ENCODE data around the gene TAS1R3.

- TF ChIP-seq EZH2 (IDR thresholded peaks at IDR 0.05; ENCODE audit: borderline replicate concordance, low read length) = no peak
- TF ChIP-seq, protein P1, sequence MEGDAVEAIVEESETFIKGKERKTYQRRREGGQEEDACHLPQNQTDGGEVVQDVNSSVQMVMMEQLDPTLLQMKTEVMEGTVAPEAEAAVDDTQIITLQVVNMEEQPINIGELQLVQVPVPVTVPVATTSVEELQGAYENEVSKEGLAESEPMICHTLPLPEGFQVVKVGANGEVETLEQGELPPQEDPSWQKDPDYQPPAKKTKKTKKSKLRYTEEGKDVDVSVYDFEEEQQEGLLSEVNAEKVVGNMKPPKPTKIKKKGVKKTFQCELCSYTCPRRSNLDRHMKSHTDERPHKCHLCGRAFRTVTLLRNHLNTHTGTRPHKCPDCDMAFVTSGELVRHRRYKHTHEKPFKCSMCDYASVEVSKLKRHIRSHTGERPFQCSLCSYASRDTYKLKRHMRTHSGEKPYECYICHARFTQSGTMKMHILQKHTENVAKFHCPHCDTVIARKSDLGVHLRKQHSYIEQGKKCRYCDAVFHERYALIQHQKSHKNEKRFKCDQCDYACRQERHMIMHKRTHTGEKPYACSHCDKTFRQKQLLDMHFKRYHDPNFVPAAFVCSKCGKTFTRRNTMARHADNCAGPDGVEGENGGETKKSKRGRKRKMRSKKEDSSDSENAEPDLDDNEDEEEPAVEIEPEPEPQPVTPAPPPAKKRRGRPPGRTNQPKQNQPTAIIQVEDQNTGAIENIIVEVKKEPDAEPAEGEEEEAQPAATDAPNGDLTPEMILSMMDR (conservative IDR thresholded peaks at IDR 0.05 in 1 of 2, IDR thresholded peaks at IDR 0.05 in 1 of 2; ENCODE audit: extremely low read depth in 1 of 2, insufficient read depth in 1 of 2, low read depth in 1 of 2, low read length in 2 of 2) = no peak
Observed at GRCh38 chr1:1304331-1305299, 26.5 kb upstream of the TAS1R3 start.
